Measurements from ENCODE around the gene PYY.

- peak; percentile 84 for TF ChIP-seq CTCF (conservative IDR thresholded peaks at IDR 0.05; ENCODE audit: low read length)
- no peak for TF ChIP-seq EZH2phosphoT487 (IDR thresholded peaks at IDR 0.05; ENCODE audit: borderline replicate concordance, low read depth, low read length)
Measured at GRCh38 chr17:43994272-43995149, 40.8 kb upstream of the PYY start.
